HepG2 (cell line): Measurements from ENCODE around the gene ZNF512B. TPM values are rescaled to one million over a fixed set of nuclear protein-coding genes. Genes with fewer than 3 reads are reported as not detected.
A peak's percentile ranks its signal among the peaks of the same experiment; 100 is the strongest.

ENCODE experiments used
- ATAC-seq: fragments of 200-7000 bp; cut with Tn5 transposase; 3 replicates; pipeline ENCODE4 v1.9.1; 2020; ENCODE audit warnings: mild to moderate bottlenecking, moderate library complexity
- BruUV-seq: library from RNA; stranded (reverse); fragments of 400-500 nt; replicated peaks from 2 replicates; lab custom pipeline; 2021; lab: Mats Ljungman, UMichigan
- CTCF ChIA-PET: fragments of 300-600 bp; formaldehyde crosslinking; extraction: SDS; loops from one replicate; lab custom pipeline; 2021; ENCODE audit warnings: low total read pairs, inconsistent platforms, low intra/inter-chr PET ratio; lab: Yijun Ruan, JAX
- POLR2A ChIA-PET: fragments of 350-600 bp; sonication (Branson Sonifier 250); formaldehyde crosslinking; loops from one replicate; lab custom pipeline; 2020; ENCODE audit warnings: antibody characterized with exemption, inconsistent platforms; lab: Yijun Ruan, JAX
- DNase-seq: peaks from one replicate; pipeline ENCODE4 v3.0.0-alpha.2; 2015; ENCODE audit warnings: low spot score
- FAIRE-seq: peaks from 3 replicates; lab custom pipeline; 2011; peaks lifted over from hg19 to GRCh38; lab: Jason Lieb, UNC
- H2AFZ ChIP-seq: one replicate; pipeline ENCODE4 v1.6.1; 2011; ENCODE audit warnings: low read length, inconsistent platforms
- H3K27ac ChIP-seq: fragments of 300-600 bp; 3 replicates; pipeline ENCODE4 v1.8.0; 2011; ENCODE audit warnings: mixed run types, mild to moderate bottlenecking, mixed read lengths, low read length, inconsistent platforms; ENCODE audit not compliant: insufficient read depth; ENCODE audit errors: extremely low read length
- H3K27me3 ChIP-seq, 2 experiments: fragments of 200-600 bp in 1 of 2; 2 replicates in 1 of 2; 3 replicates in 1 of 2; pipeline versions ENCODE4 v1.6.0 to v1.8.0; 2011; ENCODE audit warnings: low read length in 2 of 2, mild to moderate bottlenecking in 2 of 2, moderate library complexity in 2 of 2, inconsistent platforms in 1 of 2; ENCODE audit not compliant: insufficient read depth in 2 of 2, control insufficient read depth in 1 of 2
- H3K36me3 ChIP-seq, 2 experiments: fragments of 200-600 bp in 1 of 2; replicated peaks in 1 of 2; 2 replicates in 1 of 2; 3 replicates in 1 of 2; pipeline versions ENCODE4 v1.5.1 to v1.8.0; 2011; ENCODE audit warnings: low read length in 2 of 2, inconsistent platforms in 1 of 2; ENCODE audit not compliant: insufficient read depth in 2 of 2, control insufficient read depth in 1 of 2
- H3K4me1 ChIP-seq: 2 replicates; pipeline ENCODE4 v1.5.1; 2012; ENCODE audit warnings: low read length, inconsistent platforms; ENCODE audit not compliant: insufficient read depth
- H3K4me2 ChIP-seq: 2 replicates; pipeline ENCODE4 v1.6.0; 2011; ENCODE audit warnings: low read depth, low read length, inconsistent platforms
- H3K4me3 ChIP-seq, 3 experiments: fragments of 200-600 bp in 1 of 3; sonication (generic), shearing (Covaris generic) in 1 of 3; replicated peaks in 1 of 3; 2 replicates each; pipeline ENCODE4 v1.5.1; 2011 to 2016; ENCODE audit warnings: low read length in 3 of 3, inconsistent platforms in 2 of 3, low read depth in 2 of 3, mild to moderate bottlenecking in 2 of 3, control low read depth in 1 of 3, mixed read lengths in 1 of 3; ENCODE audit not compliant: insufficient read depth in 1 of 3
- H3K79me2 ChIP-seq: one replicate; pipeline ENCODE4 v1.6.1; 2011; ENCODE audit warnings: low read length, inconsistent platforms; ENCODE audit not compliant: insufficient read depth
- H3K9ac ChIP-seq: 2 replicates; pipeline ENCODE4 v1.6.0; 2011; ENCODE audit warnings: mild to moderate bottlenecking, low read depth, low read length, inconsistent platforms; ENCODE audit not compliant: insufficient read depth
- H3K9me3 ChIP-seq: 2 replicates; pipeline ENCODE4 v1.5.1; 2012; ENCODE audit warnings: mild to moderate bottlenecking, low read length
- H4K20me1 ChIP-seq: 2 replicates; pipeline ENCODE4 v1.6.0; 2011; ENCODE audit warnings: inconsistent platforms, mild to moderate bottlenecking, low read length, moderate library complexity; ENCODE audit not compliant: insufficient read depth
- AGO2 ChIP-seq: fragments of 200-400 bp; formaldehyde crosslinking; optimal IDR thresholded peaks from 2 replicates; pipeline ENCODE3; 2017; ENCODE audit warnings: mild to moderate bottlenecking, low read depth, low read length, moderate library complexity
- FLYWCH1 ChIP-seq: sonication (generic); formaldehyde crosslinking; IDR thresholded peaks from 2 replicates; pipeline ENCODE4 v1.8.1; 2023; ENCODE audit warnings: mild to moderate bottlenecking, missing genetic modification reagents
- GMEB1 ChIP-seq: sonication (generic); formaldehyde crosslinking; IDR thresholded peaks from 2 replicates; pipeline ENCODE4 v1.5.1; 2020; ENCODE audit warnings: missing genetic modification reagents, mild to moderate bottlenecking, borderline replicate concordance
- ISL2 ChIP-seq: sonication (generic); formaldehyde crosslinking; IDR thresholded peaks from 2 replicates; pipeline ENCODE4 v1.5.0; 2020; ENCODE audit warnings: missing genetic modification reagents
- KLF15 ChIP-seq: sonication (generic); formaldehyde crosslinking; IDR thresholded peaks from 2 replicates; pipeline ENCODE4 v1.8.1; 2023; ENCODE audit warnings: borderline replicate concordance, mild to moderate bottlenecking, inconsistent platforms, missing genetic modification reagents, mixed read lengths
- RBM22 ChIP-seq: fragments of 200-400 bp; formaldehyde crosslinking; optimal IDR thresholded peaks from 2 replicates; pipeline ENCODE3; 2017; ENCODE audit warnings: mild to moderate bottlenecking, low read length, moderate library complexity
- ZBED4 ChIP-seq: sonication (generic); formaldehyde crosslinking; IDR thresholded peaks from 2 replicates; pipeline ENCODE4 v1.4.0; 2020; ENCODE audit warnings: missing genetic modification reagents, borderline replicate concordance
- ZBTB46 ChIP-seq: sonication (generic); formaldehyde crosslinking; IDR thresholded peaks from 2 replicates; pipeline ENCODE4 v1.4.0; 2020; ENCODE audit warnings: mild to moderate bottlenecking, missing genetic modification reagents, borderline replicate concordance
- ZFP36L2 ChIP-seq: sonication (generic); formaldehyde crosslinking; IDR thresholded peaks from 2 replicates; pipeline ENCODE4 v1.4.0; 2020; ENCODE audit warnings: missing genetic modification reagents
- ZNF574 ChIP-seq: sonication (generic); formaldehyde crosslinking; IDR thresholded peaks from 2 replicates; pipeline ENCODE4 v1.4.0; 2020; ENCODE audit warnings: missing genetic modification reagents
- ZNF768 ChIP-seq: sonication (generic); formaldehyde crosslinking; IDR thresholded peaks from 2 replicates; pipeline ENCODE4 v1.4.0; 2020; ENCODE audit warnings: missing genetic modification reagents
- ZNF790 ChIP-seq: sonication (generic); formaldehyde crosslinking; IDR thresholded peaks from 2 replicates; pipeline ENCODE4 v1.8.0; 2022; ENCODE audit warnings: missing genetic modification reagents, mild to moderate bottlenecking, borderline replicate concordance
- WGBS: methylation state at CpG from one replicate; pipeline ENCODE4 v1.1.6; 2017; ENCODE audit warnings: low lambda C conversion rate; 5-methylcytosine and 5-hydroxymethylcytosine counted together
- in situ Hi-C: cut with HindIII; loops from 2 replicates; pipeline ENCODE4 v1.10.0; 2017; ENCODE audit warnings: low pct_unique_long_range_greater_than_20kb; ENCODE audit not compliant: extremely low pct_ligation_motif_present
- intact Hi-C: fragments of 100-400 bp; cut with micrococcal nuclease; formaldehyde crosslinking; loops from one replicate; pipeline ENCODE4 v1.10.0; 2022; ENCODE audit not compliant: unreplicated experiment
- polyA plus RNA-seq, 8 experiments: library from polyadenylated mRNA; depleted of rRNA in 3 of 8; stranded (reverse) in 7 of 8; unstranded in 1 of 8; fragments of >200 nt; fragmentation: Illumina TruSeq in 4 of 8; extraction: Trizol in 4 of 8; gene quantifications; 2 replicates each; pipeline versions ENCODE4 v1.2.1 to v1.2.3, GENCODE V29; 2011 to 2016; ENCODE audit warnings: low read depth in 4 of 8, missing spikeins in 1 of 8, mixed read lengths in 1 of 8; ENCODE audit not compliant: insufficient read depth in 1 of 8
- total RNA-seq, 5 experiments: library from RNA; depleted of rRNA; stranded (reverse); fragments of >200 nt; fragmentation: Illumina TruSeq; extraction: Trizol; gene quantifications; 2 replicates each; pipeline ENCODE4 v1.2.3, GENCODE V29; 2016; ENCODE audit warnings: low read depth in 1 of 5

ZNF512B gene
- total and polyA plus RNA-seq, 2 of the 13 experiments (the other 11 are each of a cell fraction or from before 2014, with no cell fraction given): 11.5 to 30.6 TPM

- Histone ChIP-seq H3K9ac (no peak overlapping the region), H3K4me3 (no peak overlapping the region), H3K27me3 (no peaks in the 10 kb centered on the region), H2AFZ (no peak overlapping the region), H3K36me3 (peaks cover 51 to 80% of the 10 kb centered on the region in 2 experiments), H3K4me1 (no peaks in the 10 kb centered on the region), H3K4me2 (no peak overlapping the region), H3K27ac (no peak overlapping the region), H4K20me1 (peaks cover 46% of the 10 kb centered on the region; the same call in 1 of the 2 replicates), H3K9me3 (no peaks in the 10 kb centered on the region), H3K79me2 (peaks cover 21% of the 10 kb centered on the region)
- BruUV-seq: no TSS peak
- intact Hi-C loops: no loop called here
- CTCF ChIA-PET: no interaction called here
- in situ Hi-C loops: no loop called here
- FAIRE-seq (no peak), DNase-seq (no peak), ATAC-seq (peak; percentile 1; the same call in 1 of the 3 replicates)
- 98% methylated on average over 19 of the region's 19 CpGs for WGBS
- POLR2A ChIA-PET: interaction anchor here (0.8 kb wide), 1 partner anchor 12 kb away, joined by 3 read pairs; no protein-coding TSS in a partner anchor
- TF ChIP-seq KLF15 (peak; percentile 37; the same call in 1 of the 2 replicates), FLYWCH1 (CRISPR knock-in tag) (0 out of 2 replicates have a peak, but pooled peaks have one; percentile 35), ZBTB46 (0 out of 2 replicates have a peak, but pooled peaks have one; percentile 66), ISL2 (no peak), RBM22 (peak; percentile 90), GMEB1 (CRISPR knock-in tag) (no peak), AGO2 (peak; percentile 75), ZNF574 (CRISPR knock-in tag) (no peak), ZFP36L2 (CRISPR knock-in tag) (no peak), ZNF790 (CRISPR knock-in tag) (no peak), ZNF768 (peak; percentile 10; the same call in 1 of the 2 replicates), ZBED4 (CRISPR knock-in tag) (no peak)
These were observed 26.5 kb downstream of the ZNF512B start for GRCh38 chr20:63942969-63943807.
